K562 (cell line): ENCODE results near the gene FSTL4. TPM values are rescaled to one million over a fixed set of nuclear protein-coding genes. Genes with fewer than 3 reads are reported as not detected.

ENCODE experiments used
- ATAC-seq: fragments of 200-7000 bp; cut with Tn5 transposase; 3 replicates; pipeline ENCODE4 v1.9.1; 2020; ENCODE audit warnings: moderate library complexity
- BruUV-seq: library from RNA; stranded (reverse); fragments of 400-500 nt; replicated peaks from 2 replicates; lab custom pipeline; 2021; lab: Mats Ljungman, UMichigan
- CTCF ChIA-PET: fragments of 300-600 bp; formaldehyde crosslinking; extraction: SDS; loops from one replicate; lab custom pipeline; 2021; ENCODE audit warnings: low intra/inter-chr PET ratio; lab: Yijun Ruan, JAX
- POLR2A ChIA-PET: fragments of 300-600, 350-650 bp; sonication (Branson Sonifier 250); formaldehyde crosslinking; extraction: SDS; loops from one replicate; lab custom pipeline; 2021; ENCODE audit warnings: antibody characterized with exemption, inconsistent platforms; lab: Yijun Ruan, JAX
- DNase-seq, 4 experiments: peaks; one replicate each; pipeline versions ENCODE4 v3.0.0 to v3.0.0-alpha.2; 2011 to 2018; ENCODE audit warnings: low spot score in 3 of 4, mixed read lengths in 3 of 4; ENCODE audit errors: extremely low read depth in 1 of 4
- FAIRE-seq: peaks from 2 replicates; lab custom pipeline; 2011; peaks lifted over from hg19 to GRCh38; lab: Jason Lieb, UNC
- H2AFZ ChIP-seq: 2 replicates; pipeline ENCODE4 v1.6.0; 2011; ENCODE audit warnings: low read depth, low read length, control low read depth, inconsistent platforms
- H3K27ac ChIP-seq: fragments of 200-600 bp; 3 replicates; pipeline ENCODE4 v1.8.0; 2011; ENCODE audit warnings: low read depth, mild to moderate bottlenecking, control low read depth, inconsistent platforms, low read length, moderate library complexity, mixed read lengths; ENCODE audit errors: extremely low read depth
- H3K27me3 ChIP-seq, 2 experiments: fragments of 300-600 bp in 1 of 2; 2 replicates in 1 of 2; 3 replicates in 1 of 2; pipeline versions ENCODE4 v1.6.0 to v1.8.0; 2011; ENCODE audit warnings: inconsistent platforms in 2 of 2, low read length in 2 of 2, mild to moderate bottlenecking in 1 of 2, mixed read lengths in 1 of 2, moderate library complexity in 1 of 2; ENCODE audit not compliant: control insufficient read depth in 2 of 2, insufficient read depth in 2 of 2
- H3K36me3 ChIP-seq: fragments of 300-600 bp; 3 replicates; pipeline ENCODE4 v1.8.0; 2011; ENCODE audit warnings: mild to moderate bottlenecking, low read length, inconsistent platforms; ENCODE audit not compliant: control insufficient read depth, insufficient read depth
- H3K4me1 ChIP-seq, 2 experiments: fragments of 200-600 bp in 1 of 2; replicated peaks in 1 of 2; 2 replicates in 1 of 2; 3 replicates in 1 of 2; pipeline versions ENCODE4 v1.5.1 to v1.8.0; 2011; ENCODE audit warnings: inconsistent platforms in 2 of 2, low read length in 2 of 2, mild to moderate bottlenecking in 1 of 2, mixed read lengths in 1 of 2, moderate library complexity in 1 of 2; ENCODE audit not compliant: control insufficient read depth in 2 of 2, insufficient read depth in 2 of 2
- H3K4me2 ChIP-seq: 2 replicates; pipeline ENCODE4 v1.6.1; 2011; ENCODE audit warnings: low read length, control low read depth, inconsistent platforms, mixed read lengths; ENCODE audit not compliant: insufficient read depth
- H3K4me3 ChIP-seq: fragments of 200-600 bp; sonication (generic), shearing (Covaris generic); 2 replicates; pipeline ENCODE4 v1.5.1; 2016; ENCODE audit warnings: control low read depth, inconsistent platforms
- H3K79me2 ChIP-seq: fragments of 200-600 bp; 3 replicates; pipeline ENCODE4 v1.8.0; 2011; ENCODE audit warnings: low read length, inconsistent platforms; ENCODE audit not compliant: control insufficient read depth, insufficient read depth
- H3K9ac ChIP-seq, 2 experiments: 2 replicates each; pipeline versions ENCODE4 v1.6.0 to v1.6.1; 2011; ENCODE audit warnings: low read depth in 2 of 2, low read length in 2 of 2, control low read depth in 1 of 2, inconsistent platforms in 1 of 2, mild to moderate bottlenecking in 1 of 2, mixed read lengths in 1 of 2; ENCODE audit not compliant: insufficient read depth in 1 of 2
- H3K9me1 ChIP-seq: one replicate; pipeline ENCODE4 v1.6.0; 2011; ENCODE audit warnings: inconsistent platforms, mild to moderate bottlenecking, low read length, moderate library complexity; ENCODE audit not compliant: control insufficient read depth, insufficient read depth
- H3K9me3 ChIP-seq: replicated peaks from 2 replicates; pipeline ENCODE4 v1.5.1; 2011; ENCODE audit warnings: low read depth, low read length, inconsistent platforms; ENCODE audit not compliant: control insufficient read depth, insufficient read depth
- H4K20me1 ChIP-seq: replicated peaks from 2 replicates; pipeline ENCODE4 v1.6.1; 2011; ENCODE audit warnings: low read length, inconsistent platforms, mixed read lengths; ENCODE audit not compliant: control insufficient read depth, insufficient read depth
- MYNN ChIP-seq, 2 experiments: sonication (generic); formaldehyde crosslinking in 1 of 2; IDR thresholded peaks; 2 replicates each; pipeline versions ENCODE4 v1.5.0 to v1.6.1; 2016 to 2020; ENCODE audit warnings: antibody characterized with exemption in 1 of 2, missing genetic modification reagents in 1 of 2
- NCOA4 ChIP-seq: fragments of 450-650 bp; IDR thresholded peaks from 2 replicates; pipeline ENCODE4 v1.6.1; 2018; ENCODE audit warnings: mild to moderate bottlenecking; ENCODE audit not compliant: partially characterized antibody
- TGIF2 ChIP-seq: sonication (generic); formaldehyde crosslinking; IDR thresholded peaks from 2 replicates; pipeline ENCODE4 v1.8.1; 2022; ENCODE audit warnings: mild to moderate bottlenecking, missing genetic modification reagents, moderate library complexity
- ZBTB9 ChIP-seq: fragments of 450-650 bp; formaldehyde crosslinking; IDR thresholded peaks from 2 replicates; pipeline ENCODE4 v1.4.0; 2020; ENCODE audit warnings: mild to moderate bottlenecking, moderate library complexity
- WGBS: fragments of 100-300 bp; shearing (Covaris generic); methylation state at CpG from one replicate; pipeline ENCODE4 v1.1.6; 2016; ENCODE audit warnings: low coverage, mixed read lengths; ENCODE audit not compliant: insufficient coverage; ENCODE audit errors: missing lambda C conversion rate; 5-methylcytosine and 5-hydroxymethylcytosine counted together
- in situ Hi-C: fragments of 300-500 bp; cut with MboI; formaldehyde crosslinking; loops from 4 replicates; pipeline ENCODE4 v1.15.0; 2018; ENCODE audit warnings: inconsistent platforms, mixed read lengths
- intact Hi-C: fragments of 100-400 bp; cut with micrococcal nuclease; formaldehyde crosslinking; loops from 2 replicates; pipeline ENCODE4 v1.14.2; 2022
- polyA plus RNA-seq, 8 experiments: library from polyadenylated mRNA; depleted of rRNA in 4 of 8; stranded (reverse) in 5 of 8; unstranded in 3 of 8; fragments of >200 nt; fragmentation: Nextera tagmentation in 2 of 8; fragmentation: Illumina TruSeq in 1 of 8; extraction: Ambion mirVana in 2 of 8; extraction: Trizol in 1 of 8; gene quantifications; 2 replicates each; pipeline versions ENCODE4 v1.2.1 to v1.2.3, GENCODE V29; 2011 to 2014; ENCODE audit warnings: inconsistent platforms in 1 of 8, missing spikeins in 1 of 8
- total RNA-seq, 7 experiments: library from RNA; depleted of rRNA in 6 of 7; stranded (reverse); fragments of >200 nt in 6 of 7; fragmentation: Illumina TruSeq in 2 of 7; extraction: Trizol in 2 of 7; gene quantifications; 2 replicates each; pipeline versions ENCODE4 v1.2.1 to v1.2.3, GENCODE V29; 2011 to 2021; ENCODE audit warnings: low replicate concordance in 1 of 7
- TF ChIP-seq, protein P1 (sequence below): fragments of 450-650 bp; IDR thresholded peaks from 2 replicates; pipeline ENCODE4 v1.6.1; 2016; ENCODE audit warnings: low read depth, mild to moderate bottlenecking, moderate library complexity

Gene FSTL4
- total and polyA plus RNA-seq, 9 of the 15 experiments (the other 6 are each of a cell fraction or from before 2014, with no cell fraction given) = 0.08 to 0.18 (median 0.10) TPM; not detected in 5

- TF ChIP-seq MYNN (IDR thresholded peaks at IDR 0.05) (no peak), MYNN (CRISPR knock-in tag; IDR thresholded peaks at IDR 0.05) (no peak), NCOA4 (no peak)
- TF ChIP-seq, protein P1, sequence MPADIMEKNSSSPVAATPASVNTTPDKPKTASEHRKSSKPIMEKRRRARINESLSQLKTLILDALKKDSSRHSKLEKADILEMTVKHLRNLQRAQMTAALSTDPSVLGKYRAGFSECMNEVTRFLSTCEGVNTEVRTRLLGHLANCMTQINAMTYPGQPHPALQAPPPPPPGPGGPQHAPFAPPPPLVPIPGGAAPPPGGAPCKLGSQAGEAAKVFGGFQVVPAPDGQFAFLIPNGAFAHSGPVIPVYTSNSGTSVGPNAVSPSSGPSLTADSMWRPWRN = no peak
Observed at GRCh38 chr5:133267601-133268000, 344.7 kb downstream of the FSTL4 start (continued).

- POLR2A ChIA-PET = interaction anchor here (1.3 to 1.6 kb wide), 2 partner anchors 9 to 17 kb away, joined by 3 read pairs; no protein-coding TSS in a partner anchor
- no peak for TF ChIP-seq ZBTB9 (CRISPR knock-in tag)
- no peak for TF ChIP-seq TGIF2 (CRISPR knock-in tag)
- FAIRE-seq = no peak
Observed at GRCh38 chr5:133266966-133267365, 345.4 kb downstream of the FSTL4 start.

More at GRCh38 chr5:133266966-133267365, 345.4 kb downstream of the FSTL4 start:
- peaks cover 33 to 91% of the 10 kb centered on the region in 2 experiments for H3K27me3 ChIP-seq
- CTCF ChIA-PET = no interaction called here
- ATAC-seq = no peak
- no peak overlapping the region for H3K4me2 ChIP-seq
- H3K36me3 ChIP-seq = no peaks in the 10 kb centered on the region
- in situ Hi-C loops = no loop called here
- no peaks in the 10 kb centered on the region for H3K79me2 ChIP-seq
- WGBS = 3% methylated on average over 3 of the region's 4 CpGs
- intact Hi-C loops = no loop called here
- H4K20me1 ChIP-seq = peaks cover 16% of the 10 kb centered on the region
- no peaks in the 10 kb centered on the region for H3K9me1 ChIP-seq
- no peak overlapping the region for H3K9ac ChIP-seq
- DNase-seq = no peak
- H3K4me1 ChIP-seq = peaks cover 0 to 6% of the 10 kb centered on the region in 2 experiments; a peak in 1 of 5 replicates
- no peak overlapping the region for H2AFZ ChIP-seq
- no peaks in the 10 kb centered on the region for H3K9me3 ChIP-seq
- no peak overlapping the region for H3K27ac ChIP-seq
- no peak overlapping the region for H3K4me3 ChIP-seq
- BruUV-seq = no TSS peak
